Retinal pigment epithelial cell (primary cell): ENCODE data around the gene DMD.
A peak's percentile ranks its signal among the peaks of the same experiment; 100 is the strongest.
"Not testable (repeated sequence)": the region's sequence is repeated elsewhere in the genome, so short reads cannot be mapped to it uniquely, and the experiment has no call there.

Experiments used
- DNase-seq: peaks from one replicate; pipeline ENCODE4 v3.0.0-alpha.2; 2010; ENCODE audit warnings: low read depth
- H3K4me3 ChIP-seq: 2 replicates; pipeline ENCODE4 v1.5.1; 2011; ENCODE audit warnings: mild to moderate bottlenecking, low read length, control low read depth, moderate library complexity
- CTCF ChIP-seq: conservative IDR thresholded peaks from 2 replicates; pipeline ENCODE4 v1.5.1; 2011; ENCODE audit warnings: low read depth, low read length, control low read depth, inconsistent platforms

Gene DMD

DNA sequence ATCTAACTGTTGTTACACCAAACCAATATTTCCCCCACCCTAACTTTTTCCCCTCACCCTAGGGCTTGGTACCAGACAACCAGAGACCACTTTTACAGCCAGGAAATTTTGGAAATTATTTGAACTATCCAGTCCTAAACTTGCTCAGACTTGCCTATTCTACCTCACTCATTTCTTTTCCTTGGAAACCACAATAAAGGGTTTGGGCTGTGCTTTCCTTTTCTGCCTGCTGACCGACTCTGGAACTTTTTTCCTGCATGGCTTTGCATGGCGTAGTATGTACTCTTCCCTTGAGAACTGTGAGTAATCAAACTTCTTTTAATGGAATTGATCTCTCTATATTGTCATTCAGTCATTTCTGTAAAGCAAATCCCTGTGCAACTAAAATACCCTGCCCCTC is 1623.0 kb downstream of the DMD start:
- H3K4me3 ChIP-seq, result no peak overlapping the region
- DNase-seq, result no peak
- TF ChIP-seq CTCF, result no peak

- H3K4me3 ChIP-seq, DNase-seq: not testable (repeated sequence)
Measured at GRCh38 chrX:31583892-31584291, 1627.5 kb downstream of the DMD start.

- H3K4me3 ChIP-seq, result no peak overlapping the region
- TF ChIP-seq CTCF, result no peak
- peak; percentile 65 for DNase-seq
Measured at GRCh38 chrX:31580726-31581125, 1630.6 kb downstream of the DMD start.

DNA sequence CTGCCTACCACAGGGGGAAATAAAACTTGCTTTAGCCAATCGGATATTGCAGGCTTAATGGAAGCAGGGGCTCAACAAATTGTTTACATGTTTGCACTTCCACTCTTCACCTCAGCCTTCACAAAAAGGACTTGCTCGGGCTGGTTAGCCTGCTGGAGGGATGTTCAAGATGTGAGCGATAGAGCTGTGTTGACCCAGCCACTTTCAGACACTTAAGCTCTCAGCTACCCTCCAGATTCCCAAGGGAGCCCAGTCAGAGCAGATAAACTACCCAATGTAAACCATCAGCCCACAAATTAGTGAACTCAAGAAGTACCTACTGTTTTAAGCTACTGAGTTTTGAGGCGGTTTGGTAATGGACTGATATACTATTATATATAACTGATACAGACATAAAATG is 1631.1 kb downstream of the DMD start:
- DNase-seq, result no peak
- TF ChIP-seq CTCF, result no peak
- no peak overlapping the region for H3K4me3 ChIP-seq

DNA sequence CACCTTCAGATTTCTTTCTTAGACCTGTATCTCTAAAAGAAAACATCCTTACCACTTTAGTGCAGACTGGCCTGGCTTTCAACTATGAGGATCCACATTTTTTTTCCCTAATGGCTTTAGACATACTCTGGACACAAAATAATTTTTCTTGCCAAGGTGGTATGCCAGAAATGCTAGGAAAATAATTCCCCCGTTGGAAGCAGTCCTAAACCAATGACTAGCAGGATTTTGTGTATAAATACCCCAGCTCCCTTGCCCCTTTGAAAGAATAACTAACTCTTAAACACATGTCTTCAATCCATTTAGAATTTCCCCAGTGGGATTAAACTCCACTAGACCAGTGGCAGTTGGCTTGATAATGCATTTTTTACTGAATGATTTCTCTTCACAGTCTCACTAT is 1639.0 kb downstream of the DMD start:
- TF ChIP-seq CTCF, result no peak
- DNase-seq, result no peak
- no peak overlapping the region for H3K4me3 ChIP-seq

- TF ChIP-seq CTCF, result no peak
- no peak overlapping the region for H3K4me3 ChIP-seq
- DNase-seq, result no peak
Measured at GRCh38 chrX:31570658-31571057, 1640.7 kb downstream of the DMD start.

DNA sequence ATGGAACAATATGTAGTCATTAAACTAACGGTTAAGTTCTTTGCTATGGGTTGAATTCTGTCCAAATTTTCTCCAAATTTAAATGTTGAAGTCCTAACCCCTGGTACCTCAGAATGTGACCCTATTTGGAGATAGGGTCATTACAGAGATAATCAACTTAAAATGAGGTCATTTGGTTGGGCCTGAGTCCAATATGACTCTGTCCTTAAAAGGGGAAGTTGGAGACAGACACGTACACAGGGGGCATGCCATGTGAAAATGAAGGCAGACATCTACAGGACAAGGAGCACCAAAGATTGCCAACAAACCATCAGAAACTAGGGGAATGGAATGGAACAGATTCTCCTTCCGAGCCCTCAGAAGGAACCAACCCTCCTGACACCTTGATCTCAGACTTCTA is 1647.6 kb downstream of the DMD start:
- no peak for TF ChIP-seq CTCF
- H3K4me3 ChIP-seq, result no peak overlapping the region
- DNase-seq, result no peak

DNA sequence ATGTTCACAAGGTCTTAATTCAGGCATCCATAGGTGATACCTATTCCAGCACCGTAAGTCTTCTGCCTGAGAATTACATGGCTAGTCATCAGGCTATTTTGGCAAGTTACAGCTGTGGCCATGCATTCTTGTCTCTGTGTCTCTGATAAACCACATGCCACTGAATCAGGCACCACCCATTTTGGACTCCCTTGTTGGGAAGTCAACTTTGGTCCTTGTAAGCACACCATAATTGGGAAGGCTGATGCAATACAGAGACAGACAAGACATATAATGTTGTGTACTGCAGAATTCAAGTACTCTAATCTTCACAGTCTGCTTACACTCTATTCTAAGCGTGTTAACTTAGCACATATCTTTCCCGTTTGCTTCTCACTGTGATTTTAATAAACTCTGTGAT is 1655.8 kb downstream of the DMD start:
- TF ChIP-seq CTCF, result no peak
- H3K4me3 ChIP-seq, result no peak overlapping the region
- no peak for DNase-seq
